Loucy (cell line): ENCODE results near the gene FSCB.

ENCODE experiments used
- H2AFZ ChIP-seq: fragments of 200-600 bp; sonication (generic); 2 replicates; pipeline ENCODE4 v1.6.0; 2016; ENCODE audit warnings: antibody characterized with exemption, mild to moderate bottlenecking, low read length, moderate library complexity
- H3F3A ChIP-seq: fragments of 200-600 bp; 2 replicates; pipeline ENCODE4 v1.6.0; 2016; ENCODE audit warnings: antibody characterized with exemption, low read depth, mild to moderate bottlenecking
- H3K27me3 ChIP-seq: fragments of 200-600 bp; sonication (generic); 2 replicates; pipeline ENCODE4 v1.6.1; 2014; ENCODE audit warnings: low read length, mild to moderate bottlenecking; ENCODE audit not compliant: insufficient read depth, poor library complexity, severe bottlenecking
- H3K36me3 ChIP-seq: fragments of 200-600 bp; sonication (generic); 2 replicates; pipeline ENCODE4 v1.6.1; 2016; ENCODE audit warnings: low read length; ENCODE audit not compliant: insufficient read depth
- H3K4me1 ChIP-seq: fragments of 200-600 bp; sonication (generic); 2 replicates; pipeline ENCODE4 v1.5.1; 2014; ENCODE audit warnings: low read length, mild to moderate bottlenecking; ENCODE audit not compliant: insufficient read depth, poor library complexity, severe bottlenecking
- H3K4me2 ChIP-seq: fragments of 200-600 bp; sonication (generic); 2 replicates; pipeline ENCODE4 v1.6.0; 2014; ENCODE audit warnings: antibody characterized with exemption, low read length, low read depth, mild to moderate bottlenecking; ENCODE audit not compliant: poor library complexity, severe bottlenecking
- H3K4me3 ChIP-seq: fragments of 200-600 bp; sonication (generic); 2 replicates; pipeline ENCODE4 v1.5.1; 2014; ENCODE audit warnings: low read length, mild to moderate bottlenecking, mixed read lengths; ENCODE audit not compliant: poor library complexity, severe bottlenecking
- H3K79me2 ChIP-seq: fragments of 200-600 bp; sonication (generic); 2 replicates; pipeline ENCODE4 v1.6.1; 2014; ENCODE audit warnings: low read length; ENCODE audit not compliant: insufficient read depth
- H3K9ac ChIP-seq: fragments of 200-600 bp; sonication (generic); 2 replicates; pipeline ENCODE4 v1.6.0; 2014; ENCODE audit warnings: mild to moderate bottlenecking, low read depth, low read length, moderate library complexity; ENCODE audit not compliant: poor library complexity, severe bottlenecking
- H3K9me2 ChIP-seq: fragments of 200-600 bp; sonication (generic); replicated peaks from 2 replicates; pipeline ENCODE4 v1.6.1; 2016; ENCODE audit warnings: low read depth, low read length, mixed read lengths
- H3K9me3 ChIP-seq: fragments of 200-600 bp; sonication (generic); 2 replicates; pipeline ENCODE4 v1.6.1; 2014; ENCODE audit warnings: mild to moderate bottlenecking, antibody characterized with exemption, low read length, low read depth; ENCODE audit not compliant: insufficient read depth
- H4K20me1 ChIP-seq: fragments of 200-600 bp; sonication (generic); 2 replicates; pipeline ENCODE4 v1.6.0; 2014; ENCODE audit warnings: antibody characterized with exemption, low read length, mild to moderate bottlenecking; ENCODE audit not compliant: insufficient read depth, poor library complexity, severe bottlenecking
- EZH2phosphoT487 ChIP-seq: fragments of 200-600 bp; IDR thresholded peaks from 2 replicates; pipeline ENCODE4 v1.6.1; 2018; ENCODE audit warnings: antibody characterized with exemption, mild to moderate bottlenecking, moderate library complexity, borderline replicate concordance
- TF ChIP-seq, protein P1 (sequence below): fragments of 200-600 bp; sonication (generic); conservative IDR thresholded peaks from 2 replicates; pipeline ENCODE4 v1.5.1; 2014; ENCODE audit warnings: mild to moderate bottlenecking, antibody characterized with exemption, low read length

Gene FSCB

DNA sequence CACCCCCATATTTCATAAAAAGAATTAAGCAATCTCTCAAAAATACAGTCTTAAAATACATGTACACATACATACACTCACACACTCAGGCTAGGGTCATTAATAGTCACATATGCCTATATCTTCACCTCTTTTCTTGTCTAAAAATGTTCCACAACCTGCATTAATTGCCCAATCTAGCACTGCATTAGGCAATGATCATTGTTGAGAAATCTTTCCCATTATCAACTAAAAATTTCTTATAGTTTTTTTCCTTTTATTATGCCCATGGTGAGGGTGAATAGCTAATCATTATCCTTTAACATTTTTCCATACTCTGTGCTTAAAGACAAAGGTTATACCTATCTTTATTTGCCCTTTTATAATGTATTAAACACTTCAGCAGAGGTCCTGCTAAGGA lies 38.3 kb downstream of the FSCB start:
- Histone ChIP-seq H3K9me2 (no peaks in the 10 kb centered on the region), H3K9me3 (no peaks in the 10 kb centered on the region), H3K4me2 (no peak overlapping the region), H3F3A (no peaks in the 10 kb centered on the region), H3K36me3 (no peaks in the 10 kb centered on the region), H3K79me2 (no peaks in the 10 kb centered on the region), H2AFZ (no peak overlapping the region), H3K4me1 (no peaks in the 10 kb centered on the region), H3K9ac (no peak overlapping the region), H3K4me3 (no peak overlapping the region), H3K27me3 (no peaks in the 10 kb centered on the region), H4K20me1 (no peaks in the 10 kb centered on the region)
- TF ChIP-seq EZH2phosphoT487, result no peak
- TF ChIP-seq, protein P1, sequence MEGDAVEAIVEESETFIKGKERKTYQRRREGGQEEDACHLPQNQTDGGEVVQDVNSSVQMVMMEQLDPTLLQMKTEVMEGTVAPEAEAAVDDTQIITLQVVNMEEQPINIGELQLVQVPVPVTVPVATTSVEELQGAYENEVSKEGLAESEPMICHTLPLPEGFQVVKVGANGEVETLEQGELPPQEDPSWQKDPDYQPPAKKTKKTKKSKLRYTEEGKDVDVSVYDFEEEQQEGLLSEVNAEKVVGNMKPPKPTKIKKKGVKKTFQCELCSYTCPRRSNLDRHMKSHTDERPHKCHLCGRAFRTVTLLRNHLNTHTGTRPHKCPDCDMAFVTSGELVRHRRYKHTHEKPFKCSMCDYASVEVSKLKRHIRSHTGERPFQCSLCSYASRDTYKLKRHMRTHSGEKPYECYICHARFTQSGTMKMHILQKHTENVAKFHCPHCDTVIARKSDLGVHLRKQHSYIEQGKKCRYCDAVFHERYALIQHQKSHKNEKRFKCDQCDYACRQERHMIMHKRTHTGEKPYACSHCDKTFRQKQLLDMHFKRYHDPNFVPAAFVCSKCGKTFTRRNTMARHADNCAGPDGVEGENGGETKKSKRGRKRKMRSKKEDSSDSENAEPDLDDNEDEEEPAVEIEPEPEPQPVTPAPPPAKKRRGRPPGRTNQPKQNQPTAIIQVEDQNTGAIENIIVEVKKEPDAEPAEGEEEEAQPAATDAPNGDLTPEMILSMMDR, result no peak

DNA sequence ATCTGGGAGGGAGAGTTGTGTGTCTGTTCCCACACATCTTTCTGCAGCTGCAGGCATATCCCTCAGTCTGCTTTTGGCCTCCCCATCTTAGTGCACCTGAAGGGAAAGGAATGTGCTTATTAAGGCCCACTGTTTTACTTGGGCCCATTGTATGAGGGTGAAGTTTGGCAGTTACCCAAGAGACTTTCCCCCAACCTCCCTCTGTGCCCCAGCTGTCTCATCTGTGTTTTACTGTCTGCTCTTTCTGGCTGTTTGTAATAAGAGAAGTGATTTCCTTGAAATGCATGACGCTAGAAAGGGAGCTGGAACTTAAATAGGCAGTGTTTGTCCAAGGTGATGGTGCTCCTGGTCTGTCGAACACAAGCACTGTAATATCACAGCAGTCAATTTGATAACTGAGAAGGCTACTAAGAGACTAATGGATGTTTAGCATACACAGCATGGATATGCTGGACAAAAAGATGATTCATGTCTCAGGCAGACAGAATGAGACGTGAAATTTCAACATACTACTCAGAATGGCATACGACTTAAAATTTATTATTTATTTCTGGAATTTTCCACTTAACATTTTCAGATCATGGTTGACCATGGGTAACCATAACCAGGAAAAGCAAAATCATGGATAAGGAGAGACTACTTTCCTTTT lies 43.6 kb downstream of the FSCB start:
- H3F3A ChIP-seq, result no peaks in the 10 kb centered on the region
- H3K4me2 ChIP-seq, result no peak overlapping the region
- no peak overlapping the region for H3K4me3 ChIP-seq
- H3K4me1 ChIP-seq, result no peaks in the 10 kb centered on the region
- H3K9me2 ChIP-seq, result no peaks in the 10 kb centered on the region
- H3K9me3 ChIP-seq, result no peaks in the 10 kb centered on the region
- no peaks in the 10 kb centered on the region for H3K79me2 ChIP-seq
- no peaks in the 10 kb centered on the region for H3K27me3 ChIP-seq
- H3K36me3 ChIP-seq, result no peaks in the 10 kb centered on the region
- no peaks in the 10 kb centered on the region for H4K20me1 ChIP-seq
- no peak overlapping the region for H3K9ac ChIP-seq
- H2AFZ ChIP-seq, result no peak overlapping the region
- TF ChIP-seq, protein P1, result no peak
- TF ChIP-seq EZH2phosphoT487, result no peak

DNA sequence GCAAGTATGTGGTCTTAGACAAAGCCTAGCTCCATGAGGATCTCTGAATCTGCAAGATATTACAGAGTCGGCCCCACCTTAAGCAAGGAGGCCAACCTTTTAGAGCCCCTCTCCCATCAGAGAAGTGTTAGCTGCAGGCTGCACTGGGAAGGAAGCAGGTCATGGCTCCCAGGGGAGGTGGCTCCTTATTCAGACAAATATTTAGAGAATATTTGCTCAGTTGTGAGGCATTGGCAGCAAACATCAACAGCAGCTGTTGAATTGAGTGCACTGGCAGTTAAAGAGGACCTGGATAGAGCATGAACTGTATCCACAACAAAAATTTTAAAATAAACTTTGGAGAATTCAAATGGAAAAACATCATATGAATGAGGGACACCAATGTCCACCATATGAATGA lies 44.7 kb downstream of the FSCB start:
- H3K4me3 ChIP-seq, result no peak overlapping the region

More for the DNA sequence above, 44.7 kb downstream of the FSCB start:
- Histone ChIP-seq H3K4me1 (no peaks in the 10 kb centered on the region), H4K20me1 (no peaks in the 10 kb centered on the region), H3K36me3 (no peaks in the 10 kb centered on the region), H3K27me3 (no peaks in the 10 kb centered on the region), H3K79me2 (no peaks in the 10 kb centered on the region), H3K9ac (no peak overlapping the region), H2AFZ (no peak overlapping the region), H3K9me2 (no peaks in the 10 kb centered on the region), H3F3A (no peaks in the 10 kb centered on the region), H3K4me2 (no peak overlapping the region), H3K9me3 (no peaks in the 10 kb centered on the region)
- no peak for TF ChIP-seq EZH2phosphoT487
- TF ChIP-seq, protein P1, result no peak
